SK-N-MC (cell line): Measurements from ENCODE around the gene C6orf136.

Source experiments
- EZH2 ChIP-seq: fragments of 200-600 bp; sonication (generic); IDR thresholded peaks from one replicate; pipeline ENCODE4 v1.6.1; 2017; ENCODE audit warnings: antibody characterized with exemption
- POLR2AphosphoS5 ChIP-seq: IDR thresholded peaks from 2 replicates; pipeline ENCODE4 v1.6.1; 2012; ENCODE audit warnings: mild to moderate bottlenecking, low read depth, low read length, borderline replicate concordance

GRCh38 chr6:30612687-30613248, 34.2 kb upstream of the C6orf136 start:
- TF ChIP-seq POLR2AphosphoS5, result peak; percentile 20
- TF ChIP-seq EZH2, result no peak
